GM12874 (cell line): Measurements from ENCODE around the gene CACNA2D1.

ENCODE experiments used
- TF ChIP-seq, protein P1 (sequence below): IDR thresholded peaks from 2 replicates; pipeline ENCODE4 v1.5.1; 2011; ENCODE audit warnings: low read depth, mild to moderate bottlenecking, control low read depth, low read length, moderate library complexity; ENCODE audit not compliant: insufficient read depth

The CACNA2D1 gene

DNA sequence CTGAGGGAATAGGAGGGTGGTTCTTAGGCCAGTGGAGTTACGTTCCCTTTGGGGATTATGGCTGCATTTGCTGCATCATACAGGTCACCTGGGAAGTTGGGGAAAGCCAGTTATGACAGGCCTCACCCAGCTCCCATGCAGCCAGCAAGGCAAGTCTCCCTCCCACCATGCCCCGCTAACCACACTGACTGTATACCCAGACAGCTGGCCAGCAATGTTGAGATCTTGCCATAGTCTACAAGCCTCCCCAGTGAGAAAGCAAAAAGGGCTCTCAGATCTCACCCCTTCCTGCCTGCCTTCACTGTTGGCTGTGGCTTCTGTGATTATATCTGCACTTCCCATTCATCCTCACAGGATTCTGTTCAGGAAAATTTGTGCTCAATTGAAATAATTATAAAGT lies 540.5 kb downstream of the CACNA2D1 start:
- TF ChIP-seq, protein P1, sequence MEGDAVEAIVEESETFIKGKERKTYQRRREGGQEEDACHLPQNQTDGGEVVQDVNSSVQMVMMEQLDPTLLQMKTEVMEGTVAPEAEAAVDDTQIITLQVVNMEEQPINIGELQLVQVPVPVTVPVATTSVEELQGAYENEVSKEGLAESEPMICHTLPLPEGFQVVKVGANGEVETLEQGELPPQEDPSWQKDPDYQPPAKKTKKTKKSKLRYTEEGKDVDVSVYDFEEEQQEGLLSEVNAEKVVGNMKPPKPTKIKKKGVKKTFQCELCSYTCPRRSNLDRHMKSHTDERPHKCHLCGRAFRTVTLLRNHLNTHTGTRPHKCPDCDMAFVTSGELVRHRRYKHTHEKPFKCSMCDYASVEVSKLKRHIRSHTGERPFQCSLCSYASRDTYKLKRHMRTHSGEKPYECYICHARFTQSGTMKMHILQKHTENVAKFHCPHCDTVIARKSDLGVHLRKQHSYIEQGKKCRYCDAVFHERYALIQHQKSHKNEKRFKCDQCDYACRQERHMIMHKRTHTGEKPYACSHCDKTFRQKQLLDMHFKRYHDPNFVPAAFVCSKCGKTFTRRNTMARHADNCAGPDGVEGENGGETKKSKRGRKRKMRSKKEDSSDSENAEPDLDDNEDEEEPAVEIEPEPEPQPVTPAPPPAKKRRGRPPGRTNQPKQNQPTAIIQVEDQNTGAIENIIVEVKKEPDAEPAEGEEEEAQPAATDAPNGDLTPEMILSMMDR, result no peak

DNA sequence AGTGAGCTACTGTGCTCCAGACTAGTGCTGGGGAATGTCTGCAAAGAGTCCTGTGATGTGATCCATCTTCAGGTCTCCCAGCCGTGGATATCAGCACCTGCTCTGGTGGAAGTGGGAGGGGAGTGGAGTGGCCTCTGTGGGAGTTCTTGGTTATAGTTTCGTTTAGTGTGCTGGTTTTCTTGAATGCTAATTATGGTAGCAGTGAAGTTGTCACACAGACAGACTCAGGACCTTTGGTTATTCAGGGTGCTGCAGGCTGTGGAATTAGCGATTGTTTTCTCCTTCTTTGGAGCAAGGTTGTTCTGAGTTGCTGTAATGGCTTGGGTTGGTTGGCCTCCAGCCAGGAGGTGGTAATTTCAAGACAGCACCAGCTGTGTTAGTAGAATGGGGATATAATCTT lies 541.0 kb downstream of the CACNA2D1 start:
- TF ChIP-seq, protein P1, result no peak
